Caco-2 (cell line): ENCODE data around the gene FOXN3. TPM values are rescaled to one million over a fixed set of nuclear protein-coding genes. Genes with fewer than 3 reads are reported as not detected.
"Not testable (repeated sequence)": the region's sequence is repeated elsewhere in the genome, so short reads cannot be mapped to it uniquely, and the experiment has no call there.

Source experiments
- BruUV-seq: library from RNA; stranded (reverse); fragments of 400-500 nt; replicated peaks from 2 replicates; lab custom pipeline; 2021; lab: Mats Ljungman, UMichigan
- CTCF ChIA-PET: fragments of 300-600 bp; sonication (Branson Sonifier 250); formaldehyde crosslinking; loops from one replicate; lab custom pipeline; 2022; ENCODE audit warnings: antibody characterized with exemption; lab: Charles Lee
- POLR2A ChIA-PET: fragments of 300-600 bp; sonication (Branson Sonifier 250); formaldehyde crosslinking; loops from one replicate; lab custom pipeline; 2022; ENCODE audit warnings: antibody characterized with exemption; lab: Charles Lee
- DNase-seq, 2 experiments: peaks; one replicate each; pipeline versions ENCODE4 v3.0.0 to v3.0.0-alpha.2; 2020 to 2022
- H3K27me3 ChIP-seq: replicated peaks from 2 replicates; pipeline ENCODE4 v1.6.0; 2011; ENCODE audit warnings: low read length; ENCODE audit not compliant: control insufficient read depth, insufficient read depth
- H3K36me3 ChIP-seq: 2 replicates; pipeline ENCODE4 v1.5.1; 2011; ENCODE audit warnings: low read length; ENCODE audit not compliant: control insufficient read depth, insufficient read depth
- H3K4me1 ChIP-seq: fragments of 250-450 bp; sonication (Bioruptor Pico); 2 replicates; pipeline ENCODE4 v1.5.1; 2020; ENCODE audit warnings: mild to moderate bottlenecking
- H3K4me3 ChIP-seq: 2 replicates; pipeline ENCODE4 v1.5.1; 2011; ENCODE audit warnings: low read depth, mild to moderate bottlenecking, control low read depth, low read length
- H3K9me3 ChIP-seq: fragments of 250-450 bp; sonication (Bioruptor Pico); 2 replicates; pipeline ENCODE4 v1.5.1; 2020; ENCODE audit warnings: mild to moderate bottlenecking, moderate library complexity
- H3K27ac Mint-ChIP-seq: one replicate; pipeline ENCODE4 v1.8.0; 2022; ENCODE audit warnings: mixed read lengths; ENCODE audit not compliant: unreplicated experiment
- H3K27me3 Mint-ChIP-seq: one replicate; pipeline ENCODE4 v1.8.0; 2022; ENCODE audit warnings: mixed read lengths; ENCODE audit not compliant: insufficient read depth, unreplicated experiment
- H3K36me3 Mint-ChIP-seq: one replicate; pipeline ENCODE4 v1.8.0; 2022; ENCODE audit warnings: mild to moderate bottlenecking, mixed read lengths; ENCODE audit not compliant: insufficient read depth, unreplicated experiment
- H3K4me1 Mint-ChIP-seq: one replicate; pipeline ENCODE4 v1.8.0; 2022; ENCODE audit warnings: low read depth, mixed read lengths; ENCODE audit not compliant: unreplicated experiment
- H3K4me3 Mint-ChIP-seq: one replicate; pipeline ENCODE4 v1.8.0; 2022; ENCODE audit warnings: mild to moderate bottlenecking, moderate library complexity, mixed read lengths; ENCODE audit not compliant: unreplicated experiment
- H3K9me3 Mint-ChIP-seq: one replicate; pipeline ENCODE4 v1.8.0; 2022; ENCODE audit warnings: mixed read lengths; ENCODE audit not compliant: unreplicated experiment
- intact Hi-C: fragments of 100-400 bp; cut with micrococcal nuclease; formaldehyde crosslinking; loops from one replicate; pipeline ENCODE4 v1.10.0; 2022; ENCODE audit not compliant: unreplicated experiment
- total RNA-seq: library from RNA; stranded (reverse); gene quantifications from 2 replicates; pipeline ENCODE4 v1.2.3, GENCODE V29; 2022
- TF ChIP-seq, protein P1 (sequence below), 2 experiments: fragments of 200-600 bp in 1 of 2; IDR thresholded peaks; 1 replicate in 1 of 2; 2 replicates in 1 of 2; pipeline versions ENCODE4 v1.5.1 to v1.8.0; 2011 to 2022; ENCODE audit warnings: antibody characterized with exemption in 1 of 2, control low read depth in 1 of 2, inconsistent platforms in 1 of 2, low read depth in 1 of 2, low read length in 1 of 2, mild to moderate bottlenecking in 1 of 2, moderate library complexity in 1 of 2; ENCODE audit not compliant: insufficient read depth in 1 of 2, severe bottlenecking in 1 of 2, unreplicated experiment in 1 of 2

FOXN3 gene
- total RNA-seq, 1 experiment from 2014 or later, result 20.6 TPM

DNA sequence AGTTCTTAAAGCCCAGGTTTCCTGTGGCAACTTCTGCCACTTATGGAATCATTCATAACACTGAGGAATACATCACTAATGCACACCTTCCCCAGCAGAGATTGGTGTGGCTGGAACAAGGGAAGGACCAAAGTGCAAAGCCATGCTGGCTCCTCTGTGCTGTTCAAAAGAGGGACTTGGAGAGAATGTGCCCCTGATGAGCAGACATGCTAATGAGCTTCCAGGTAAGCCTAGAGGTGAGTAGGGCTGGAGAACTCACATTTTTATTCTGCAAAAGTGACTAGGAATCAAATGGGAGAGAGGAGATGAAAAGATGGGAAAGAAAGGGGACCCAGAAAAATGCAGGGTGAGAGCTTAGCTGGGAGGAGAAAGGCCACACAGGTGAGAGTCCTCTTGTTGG lies 302.9 kb downstream of the FOXN3 start:
- H3K9me3 ChIP-seq, result no peaks in the 10 kb centered on the region
- no peaks in the 10 kb centered on the region for H3K27me3 ChIP-seq
- Mint-ChIP-seq H3K27ac (no peak overlapping the region), H3K27me3 (peaks cover 6% of the 10 kb centered on the region), H3K4me3 (no peak overlapping the region), H3K4me1 (no peaks in the 10 kb centered on the region), H3K36me3 (no peaks in the 10 kb centered on the region), H3K9me3 (no peaks in the 10 kb centered on the region)
- no peak for DNase-seq
- TF ChIP-seq, protein P1, sequence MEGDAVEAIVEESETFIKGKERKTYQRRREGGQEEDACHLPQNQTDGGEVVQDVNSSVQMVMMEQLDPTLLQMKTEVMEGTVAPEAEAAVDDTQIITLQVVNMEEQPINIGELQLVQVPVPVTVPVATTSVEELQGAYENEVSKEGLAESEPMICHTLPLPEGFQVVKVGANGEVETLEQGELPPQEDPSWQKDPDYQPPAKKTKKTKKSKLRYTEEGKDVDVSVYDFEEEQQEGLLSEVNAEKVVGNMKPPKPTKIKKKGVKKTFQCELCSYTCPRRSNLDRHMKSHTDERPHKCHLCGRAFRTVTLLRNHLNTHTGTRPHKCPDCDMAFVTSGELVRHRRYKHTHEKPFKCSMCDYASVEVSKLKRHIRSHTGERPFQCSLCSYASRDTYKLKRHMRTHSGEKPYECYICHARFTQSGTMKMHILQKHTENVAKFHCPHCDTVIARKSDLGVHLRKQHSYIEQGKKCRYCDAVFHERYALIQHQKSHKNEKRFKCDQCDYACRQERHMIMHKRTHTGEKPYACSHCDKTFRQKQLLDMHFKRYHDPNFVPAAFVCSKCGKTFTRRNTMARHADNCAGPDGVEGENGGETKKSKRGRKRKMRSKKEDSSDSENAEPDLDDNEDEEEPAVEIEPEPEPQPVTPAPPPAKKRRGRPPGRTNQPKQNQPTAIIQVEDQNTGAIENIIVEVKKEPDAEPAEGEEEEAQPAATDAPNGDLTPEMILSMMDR (IDR thresholded peaks at IDR 0.05; ENCODE audit: insufficient read depth in 1 of 2, low read depth in 1 of 2, low read length in 1 of 2, severe bottlenecking in 1 of 2, unreplicated experiment in 1 of 2), result no peak
- H3K4me1 ChIP-seq, result no peaks in the 10 kb centered on the region
- H3K4me3 ChIP-seq, result no peak overlapping the region
- CTCF ChIA-PET, result no interaction called here
- POLR2A ChIA-PET, result no interaction called here
- intact Hi-C loops, result no loop called here
- BruUV-seq, result no TSS peak
- H3K36me3 ChIP-seq, result no peaks in the 10 kb centered on the region

DNA sequence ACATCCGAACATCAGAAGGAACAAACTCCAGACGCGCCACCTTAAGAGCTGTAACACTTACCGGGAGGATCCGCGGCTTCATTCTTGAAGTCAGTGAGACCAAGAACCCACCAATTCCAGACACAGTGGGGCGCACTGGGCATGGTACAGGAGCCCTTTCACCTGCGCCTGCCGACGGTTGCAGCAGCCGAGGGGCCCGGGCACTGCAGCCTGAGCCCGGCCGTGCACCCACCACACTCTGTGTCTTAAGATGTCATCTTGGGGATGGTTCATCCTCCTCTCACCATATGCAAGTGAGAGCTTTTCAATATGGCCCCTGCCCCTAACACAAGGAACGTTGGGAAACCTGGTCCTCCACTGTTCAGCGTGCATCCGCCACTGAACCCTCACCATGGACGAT lies 304.3 kb downstream of the FOXN3 start:
- H3K9me3 Mint-ChIP-seq, result no peaks in the 10 kb centered on the region
- intact Hi-C loops, result no loop called here
- no peaks in the 10 kb centered on the region for H3K27me3 ChIP-seq
- no TSS peak for BruUV-seq
- no peak overlapping the region for H3K4me3 ChIP-seq
- no peak for DNase-seq
- POLR2A ChIA-PET, result no interaction called here
- CTCF ChIA-PET, result no interaction called here
- H3K4me3 Mint-ChIP-seq, result no peak overlapping the region
- H3K4me1 Mint-ChIP-seq, result no peaks in the 10 kb centered on the region
- no peaks in the 10 kb centered on the region for H3K36me3 ChIP-seq
- H3K4me1 ChIP-seq, result no peaks in the 10 kb centered on the region
- H3K9me3 ChIP-seq, result no peaks in the 10 kb centered on the region
- no peaks in the 10 kb centered on the region for H3K36me3 Mint-ChIP-seq
- peaks cover 4% of the 10 kb centered on the region for H3K27me3 Mint-ChIP-seq
- H3K27ac Mint-ChIP-seq, result no peak overlapping the region
- TF ChIP-seq, protein P1 (IDR thresholded peaks at IDR 0.05; ENCODE audit: insufficient read depth in 1 of 2, low read depth in 1 of 2, low read length in 1 of 2, severe bottlenecking in 1 of 2, unreplicated experiment in 1 of 2), result no peak

DNA sequence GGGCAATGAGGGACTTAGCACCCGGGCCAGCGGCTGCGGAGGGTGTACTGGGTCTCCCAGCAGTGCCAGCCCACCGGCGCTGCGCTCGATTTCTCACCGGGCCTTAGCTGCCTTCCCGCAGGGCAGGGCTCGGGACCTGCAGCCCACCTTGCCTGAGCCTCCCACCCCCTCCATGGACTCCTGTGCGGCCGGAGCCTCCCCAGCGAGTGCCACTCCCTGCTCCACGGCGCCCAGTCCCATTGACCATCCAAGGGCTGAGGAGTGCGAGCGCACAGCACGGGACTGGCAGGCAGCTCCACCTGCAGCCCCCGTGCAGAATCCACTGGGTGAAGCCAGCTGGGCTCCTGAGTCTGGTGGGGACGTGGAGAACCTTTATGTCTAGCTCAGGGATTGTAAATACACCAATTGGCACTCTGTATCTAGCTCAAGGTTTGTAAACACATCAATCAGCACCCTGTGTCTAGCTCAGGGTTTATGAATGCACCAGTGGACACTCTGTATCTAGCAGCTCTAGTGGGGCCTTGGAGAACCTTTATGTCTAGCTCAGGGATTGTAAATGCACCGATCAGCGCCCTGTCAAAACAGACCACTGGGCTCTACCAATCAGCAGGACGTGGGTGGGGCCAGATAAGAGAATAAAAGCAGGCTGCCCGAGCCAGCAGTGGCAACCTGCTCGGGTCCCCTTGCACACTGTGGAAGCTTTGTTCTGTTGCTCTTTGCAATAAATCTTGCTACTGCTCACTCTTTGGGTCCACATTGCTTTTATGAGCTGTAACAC lies 305.1 kb downstream of the FOXN3 start:
- H3K9me3 Mint-ChIP-seq, CTCF ChIA-PET, H3K4me3 Mint-ChIP-seq, H3K4me3 ChIP-seq, H3K4me1 Mint-ChIP-seq, BruUV-seq, H3K4me1 ChIP-seq, H3K27ac Mint-ChIP-seq, POLR2A ChIA-PET, H3K36me3 ChIP-seq, DNase-seq, intact Hi-C loops, H3K27me3 ChIP-seq, H3K9me3 ChIP-seq, H3K27me3 Mint-ChIP-seq, H3K36me3 Mint-ChIP-seq: not testable (repeated sequence)

DNA sequence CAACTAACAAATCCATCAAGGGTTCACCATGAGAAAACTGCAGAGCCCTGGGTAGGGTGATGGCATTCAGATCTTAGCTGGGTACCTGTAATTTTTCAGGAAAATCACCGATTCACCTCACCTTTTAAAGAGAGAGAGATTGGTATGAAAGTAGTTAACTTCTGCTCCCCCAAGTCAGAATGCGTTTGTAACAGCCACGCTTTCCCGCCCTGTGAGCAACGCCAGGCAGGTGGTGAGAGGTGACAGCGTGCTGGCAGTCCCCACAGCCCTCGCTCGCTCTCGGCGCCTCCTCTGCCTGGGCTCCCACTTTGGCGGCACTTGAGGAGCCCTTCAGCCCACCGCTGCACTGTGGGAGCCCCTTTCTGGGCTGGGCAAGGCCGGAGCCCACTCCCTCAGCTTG lies 305.8 kb downstream of the FOXN3 start:
- H3K4me1 ChIP-seq, H3K4me1 Mint-ChIP-seq, H3K9me3 ChIP-seq, H3K27me3 ChIP-seq, intact Hi-C loops, DNase-seq, H3K36me3 Mint-ChIP-seq, H3K4me3 ChIP-seq, POLR2A ChIA-PET, H3K27me3 Mint-ChIP-seq, BruUV-seq, H3K36me3 ChIP-seq, CTCF ChIA-PET, H3K9me3 Mint-ChIP-seq, H3K4me3 Mint-ChIP-seq, H3K27ac Mint-ChIP-seq: not testable (repeated sequence)
